HEK293 (cell line): ENCODE measurements around the gene HMGN2.

ENCODE experiments used
- CTCF ChIA-PET: fragments of 350-600 bp; formaldehyde crosslinking; extraction: SDS; loops from one replicate; lab custom pipeline; 2021; ENCODE audit warnings: antibody characterized with exemption; lab: Yijun Ruan, JAX
- POLR2A ChIA-PET: fragments of 300-600 bp; formaldehyde crosslinking; extraction: SDS; loops from one replicate; lab custom pipeline; 2020; ENCODE audit warnings: antibody characterized with exemption, inconsistent platforms; lab: Yijun Ruan, JAX
- H3K27ac ChIP-seq: fragments of 200-500 bp; sonication (Bioruptor generic); 2 replicates; pipeline ENCODE4 v1.5.1; 2014; ENCODE audit warnings: low read depth, low read length, control low read depth, inconsistent platforms; ENCODE audit errors: extremely low read depth
- H3K36me3 ChIP-seq, 2 experiments: fragments of 200-500 bp in 1 of 2; sonication (Bioruptor generic) in 1 of 2; 1 replicate in 1 of 2; 2 replicates in 1 of 2; pipeline ENCODE4 v1.5.1; 2014 to 2017; ENCODE audit warnings: inconsistent platforms in 2 of 2, low read length in 2 of 2; ENCODE audit not compliant: control insufficient read depth in 2 of 2, insufficient read depth in 1 of 2
- H3K4me1 ChIP-seq: fragments of 200-500 bp; sonication (Bioruptor generic); 2 replicates; pipeline ENCODE4 v1.5.1; 2014; ENCODE audit warnings: mild to moderate bottlenecking, low read length, inconsistent platforms; ENCODE audit not compliant: control insufficient read depth, insufficient read depth
- H3K4me3 ChIP-seq: 2 replicates; pipeline ENCODE4 v1.5.1; 2011; ENCODE audit warnings: low read depth, mild to moderate bottlenecking, control low read depth, low read length, moderate library complexity
- H3K9me3 ChIP-seq: fragments of 200-500 bp; sonication (Bioruptor generic); 2 replicates; pipeline ENCODE4 v1.5.1; 2014; ENCODE audit warnings: low read depth, low read length, inconsistent platforms; ENCODE audit not compliant: control insufficient read depth, insufficient read depth
- FEZF1 ChIP-seq: fragments of 450-650 bp; formaldehyde crosslinking; IDR thresholded peaks from 2 replicates; pipeline ENCODE4 v1.5.1; 2016; ENCODE audit warnings: missing biosample characterization, missing genetic modification characterization
- KLF16 ChIP-seq: fragments of 450-650 bp; formaldehyde crosslinking; IDR thresholded peaks from 2 replicates; pipeline ENCODE4 v1.5.1; 2017; ENCODE audit warnings: missing biosample characterization, missing genetic modification characterization
- ZBTB21 ChIP-seq: fragments of 450-650 bp; formaldehyde crosslinking; IDR thresholded peaks from 2 replicates; pipeline ENCODE4 v1.5.1; 2017; ENCODE audit warnings: missing biosample characterization, missing genetic modification characterization
- ZFHX2 ChIP-seq: fragments of 450-650 bp; formaldehyde crosslinking; conservative IDR thresholded peaks from 2 replicates; pipeline ENCODE4 v1.5.1; 2016; ENCODE audit warnings: missing biosample characterization, missing genetic modification characterization
- ZFP37 ChIP-seq: fragments of 450-650 bp; formaldehyde crosslinking; IDR thresholded peaks from 2 replicates; pipeline ENCODE4 v1.5.1; 2016; ENCODE audit warnings: missing biosample characterization, missing genetic modification characterization
- ZNF140 ChIP-seq: fragments of 450-650 bp; formaldehyde crosslinking; IDR thresholded peaks from 2 replicates; pipeline ENCODE4 v1.5.1; 2016; ENCODE audit warnings: missing biosample characterization, missing genetic modification characterization
- ZNF146 ChIP-seq: fragments of 450-650 bp; formaldehyde crosslinking; IDR thresholded peaks from 2 replicates; pipeline ENCODE4 v1.5.1; 2016; ENCODE audit warnings: missing biosample characterization, missing genetic modification characterization
- ZNF211 ChIP-seq: fragments of 450-650 bp; formaldehyde crosslinking; IDR thresholded peaks from 2 replicates; pipeline ENCODE4 v1.5.1; 2016; ENCODE audit warnings: low read depth, missing biosample characterization, missing genetic modification characterization
- ZNF223 ChIP-seq: fragments of 450-650 bp; formaldehyde crosslinking; IDR thresholded peaks from 2 replicates; pipeline ENCODE4 v1.5.1; 2016; ENCODE audit warnings: missing biosample characterization, missing genetic modification characterization
- ZNF23 ChIP-seq: fragments of 450-650 bp; formaldehyde crosslinking; IDR thresholded peaks from 2 replicates; pipeline ENCODE4 v1.5.1; 2016; ENCODE audit warnings: missing biosample characterization, missing genetic modification characterization, borderline replicate concordance
- ZNF266 ChIP-seq: fragments of 450-650 bp; formaldehyde crosslinking; IDR thresholded peaks from 2 replicates; pipeline ENCODE4 v1.5.1; 2016; ENCODE audit warnings: missing biosample characterization, missing genetic modification characterization, low read depth
- ZNF354C ChIP-seq: fragments of 450-650 bp; formaldehyde crosslinking; IDR thresholded peaks from 2 replicates; pipeline ENCODE4 v1.5.1; 2016; ENCODE audit warnings: missing biosample characterization, missing genetic modification characterization, low read depth, borderline replicate concordance
- ZNF530 ChIP-seq: fragments of 450-650 bp; formaldehyde crosslinking; IDR thresholded peaks from 2 replicates; pipeline ENCODE4 v1.5.1; 2016; ENCODE audit warnings: low read depth, missing biosample characterization, missing genetic modification characterization
- ZNF660 ChIP-seq: fragments of 450-650 bp; IDR thresholded peaks from 2 replicates; pipeline ENCODE4 v1.5.1; 2018; ENCODE audit warnings: missing biosample characterization, mild to moderate bottlenecking, missing genetic modification characterization
- ZNF791 ChIP-seq: fragments of 450-650 bp; formaldehyde crosslinking; IDR thresholded peaks from 2 replicates; pipeline ENCODE4 v1.5.1; 2016; ENCODE audit warnings: missing biosample characterization, missing genetic modification characterization
- ZNF837 ChIP-seq: fragments of 450-650 bp; formaldehyde crosslinking; IDR thresholded peaks from 2 replicates; pipeline ENCODE4 v1.5.1; 2016; ENCODE audit warnings: missing biosample characterization, missing genetic modification characterization
- TF ChIP-seq, protein P1 (sequence below): fragments of 450-650 bp; formaldehyde crosslinking; IDR thresholded peaks from 2 replicates; pipeline ENCODE4 v1.5.1; 2016; ENCODE audit warnings: missing biosample characterization, missing genetic modification characterization, low read depth
- TF ChIP-seq, protein P2 (sequence below): fragments of 450-650 bp; formaldehyde crosslinking; IDR thresholded peaks from 2 replicates; pipeline ENCODE4 v1.5.1; 2016; ENCODE audit warnings: missing biosample characterization, missing genetic modification characterization
- TF ChIP-seq, protein P3 (sequence below): fragments of 450-650 bp; formaldehyde crosslinking; conservative IDR thresholded peaks from 2 replicates; pipeline ENCODE4 v1.5.1; 2016; ENCODE audit warnings: low read depth, missing biosample characterization, missing genetic modification characterization
- TF ChIP-seq, protein P4 (sequence below): fragments of 450-650 bp; formaldehyde crosslinking; IDR thresholded peaks from 2 replicates; pipeline ENCODE4 v1.5.1; 2016; ENCODE audit warnings: missing biosample characterization, missing genetic modification characterization

Gene HMGN2

DNA sequence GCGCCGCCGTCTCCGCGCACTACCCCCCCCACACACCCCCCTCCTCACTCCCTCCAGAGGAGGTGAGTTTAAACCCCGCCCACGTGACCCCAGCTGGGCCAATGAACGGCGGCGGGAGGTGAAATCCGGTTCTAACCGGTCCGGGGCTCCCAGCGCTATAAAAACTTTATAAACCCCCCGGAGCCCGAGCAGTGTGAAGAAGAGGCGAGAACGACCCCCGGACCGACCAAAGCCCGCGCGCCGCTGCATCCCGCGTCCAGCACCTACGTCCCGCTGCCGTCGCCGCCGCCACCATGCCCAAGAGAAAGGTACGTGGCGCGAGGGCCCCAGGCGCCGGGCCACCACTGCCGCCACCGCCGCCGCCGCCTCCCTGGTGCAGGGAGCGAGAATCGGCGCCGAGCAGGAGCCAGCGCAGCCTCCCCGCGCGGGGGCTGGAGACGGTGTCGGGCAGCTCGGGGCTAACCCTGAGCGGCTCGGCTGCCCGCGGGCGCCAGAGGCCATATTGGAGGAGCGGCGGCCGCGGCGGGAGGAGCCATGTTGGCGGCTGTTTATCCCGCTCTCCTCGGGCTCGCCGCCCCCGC is at the start of gene HMGN2 (continued):
- TF ChIP-seq, protein P1, sequence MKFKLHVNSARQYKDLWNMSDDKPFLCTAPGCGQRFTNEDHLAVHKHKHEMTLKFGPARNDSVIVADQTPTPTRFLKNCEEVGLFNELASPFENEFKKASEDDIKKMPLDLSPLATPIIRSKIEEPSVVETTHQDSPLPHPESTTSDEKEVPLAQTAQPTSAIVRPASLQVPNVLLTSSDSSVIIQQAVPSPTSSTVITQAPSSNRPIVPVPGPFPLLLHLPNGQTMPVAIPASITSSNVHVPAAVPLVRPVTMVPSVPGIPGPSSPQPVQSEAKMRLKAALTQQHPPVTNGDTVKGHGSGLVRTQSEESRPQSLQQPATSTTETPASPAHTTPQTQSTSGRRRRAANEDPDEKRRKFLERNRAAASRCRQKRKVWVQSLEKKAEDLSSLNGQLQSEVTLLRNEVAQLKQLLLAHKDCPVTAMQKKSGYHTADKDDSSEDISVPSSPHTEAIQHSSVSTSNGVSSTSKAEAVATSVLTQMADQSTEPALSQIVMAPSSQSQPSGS (tag by site-specific recombination) = no peak
- no peak for TF ChIP-seq ZBTB21 (tag by site-specific recombination)
- TF ChIP-seq, protein P2, sequence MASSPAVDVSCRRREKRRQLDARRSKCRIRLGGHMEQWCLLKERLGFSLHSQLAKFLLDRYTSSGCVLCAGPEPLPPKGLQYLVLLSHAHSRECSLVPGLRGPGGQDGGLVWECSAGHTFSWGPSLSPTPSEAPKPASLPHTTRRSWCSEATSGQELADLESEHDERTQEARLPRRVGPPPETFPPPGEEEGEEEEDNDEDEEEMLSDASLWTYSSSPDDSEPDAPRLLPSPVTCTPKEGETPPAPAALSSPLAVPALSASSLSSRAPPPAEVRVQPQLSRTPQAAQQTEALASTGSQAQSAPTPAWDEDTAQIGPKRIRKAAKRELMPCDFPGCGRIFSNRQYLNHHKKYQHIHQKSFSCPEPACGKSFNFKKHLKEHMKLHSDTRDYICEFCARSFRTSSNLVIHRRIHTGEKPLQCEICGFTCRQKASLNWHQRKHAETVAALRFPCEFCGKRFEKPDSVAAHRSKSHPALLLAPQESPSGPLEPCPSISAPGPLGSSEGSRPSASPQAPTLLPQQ (tag by site-specific recombination) = 0 out of 2 replicates have a peak, but pooled peaks have one; percentile 10
- TF ChIP-seq ZNF140 (tag by site-specific recombination) = no peak
- TF ChIP-seq, protein P3, sequence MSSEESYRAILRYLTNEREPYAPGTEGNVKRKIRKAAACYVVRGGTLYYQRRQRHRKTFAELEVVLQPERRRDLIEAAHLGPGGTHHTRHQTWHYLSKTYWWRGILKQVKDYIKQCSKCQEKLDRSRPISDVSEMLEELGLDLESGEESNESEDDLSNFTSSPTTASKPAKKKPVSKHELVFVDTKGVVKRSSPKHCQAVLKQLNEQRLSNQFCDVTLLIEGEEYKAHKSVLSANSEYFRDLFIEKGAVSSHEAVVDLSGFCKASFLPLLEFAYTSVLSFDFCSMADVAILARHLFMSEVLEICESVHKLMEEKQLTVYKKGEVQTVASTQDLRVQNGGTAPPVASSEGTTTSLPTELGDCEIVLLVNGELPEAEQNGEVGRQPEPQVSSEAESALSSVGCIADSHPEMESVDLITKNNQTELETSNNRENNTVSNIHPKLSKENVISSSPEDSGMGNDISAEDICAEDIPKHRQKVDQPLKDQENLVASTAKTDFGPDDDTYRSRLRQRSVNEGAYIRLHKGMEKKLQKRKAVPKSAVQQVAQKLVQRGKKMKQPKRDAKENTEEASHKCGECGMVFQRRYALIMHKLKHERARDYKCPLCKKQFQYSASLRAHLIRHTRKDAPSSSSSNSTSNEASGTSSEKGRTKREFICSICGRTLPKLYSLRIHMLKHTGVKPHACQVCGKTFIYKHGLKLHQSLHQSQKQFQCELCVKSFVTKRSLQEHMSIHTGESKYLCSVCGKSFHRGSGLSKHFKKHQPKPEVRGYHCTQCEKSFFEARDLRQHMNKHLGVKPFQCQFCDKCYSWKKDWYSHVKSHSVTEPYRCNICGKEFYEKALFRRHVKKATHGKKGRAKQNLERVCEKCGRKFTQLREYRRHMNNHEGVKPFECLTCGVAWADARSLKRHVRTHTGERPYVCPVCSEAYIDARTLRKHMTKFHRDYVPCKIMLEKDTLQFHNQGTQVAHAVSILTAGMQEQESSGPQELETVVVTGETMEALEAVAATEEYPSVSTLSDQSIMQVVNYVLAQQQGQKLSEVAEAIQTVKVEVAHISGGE (tag by site-specific recombination) = no peak
- TF ChIP-seq ZFP37 (tag by site-specific recombination) = no peak

DNA sequence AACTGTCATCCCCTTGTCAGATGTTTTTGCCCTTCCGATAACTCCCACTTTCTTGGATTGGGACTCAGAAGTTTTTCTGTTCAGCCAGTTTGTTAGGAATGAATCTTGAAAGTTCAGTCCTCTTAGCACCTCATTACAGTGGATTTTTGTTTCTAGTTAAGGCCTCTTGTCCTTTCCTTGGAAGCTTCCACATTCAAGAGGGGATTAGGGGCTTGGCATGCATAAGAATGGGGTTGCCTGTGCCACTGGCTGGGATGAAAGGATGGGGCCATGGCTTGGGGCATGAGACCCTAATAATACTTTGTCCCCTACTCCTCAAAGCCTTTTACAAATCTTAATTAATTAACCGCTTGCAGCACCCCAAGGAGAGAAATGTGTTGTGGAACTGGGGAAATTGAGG is 42.5 kb upstream of the HMGN2 start:
- ChIA-PET CTCF (interaction anchor here (0.7 to 6.9 kb wide), 3 partner anchors 13 to 196 kb away, joined by 3 to 53 read pairs (median 3); partner anchors contain the start of gene CEP85), POLR2A (interaction anchor here (0.7 kb wide), 1 partner anchor 259 kb away, joined by 3 read pairs; no protein-coding TSS in a partner anchor)
- H3K36me3 ChIP-seq = peaks cover 5 to 10% of the 10 kb centered on the region in 2 experiments; a peak in 2 of 3 replicates
- no peaks in the 10 kb centered on the region for H3K9me3 ChIP-seq
- peaks cover 5% of the 10 kb centered on the region for H3K4me1 ChIP-seq
- H3K27ac ChIP-seq = no peak overlapping the region
- no peak for TF ChIP-seq ZFHX2 (tag by site-specific recombination)
- no peak for TF ChIP-seq ZNF223 (tag by site-specific recombination)
- TF ChIP-seq FEZF1 = no peak
- no peak for TF ChIP-seq ZNF791 (tag by site-specific recombination)
- no peak for TF ChIP-seq ZNF660 (tag by site-specific recombination)
- no peak for TF ChIP-seq ZNF211 (tag by site-specific recombination)
- no peak for TF ChIP-seq ZNF837 (tag by site-specific recombination)
- no peak for TF ChIP-seq KLF16 (tag by site-specific recombination)
- no peak for TF ChIP-seq ZNF530
- no peak for TF ChIP-seq ZNF266 (tag by site-specific recombination)
- TF ChIP-seq, protein P4, sequence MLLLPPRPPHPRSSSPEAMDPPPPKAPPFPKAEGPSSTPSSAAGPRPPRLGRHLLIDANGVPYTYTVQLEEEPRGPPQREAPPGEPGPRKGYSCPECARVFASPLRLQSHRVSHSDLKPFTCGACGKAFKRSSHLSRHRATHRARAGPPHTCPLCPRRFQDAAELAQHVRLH (tag by site-specific recombination) = no peak
- TF ChIP-seq ZNF354C (tag by site-specific recombination) = no peak
- TF ChIP-seq ZNF23 = no peak
- TF ChIP-seq ZBTB21 (tag by site-specific recombination) = no peak
- TF ChIP-seq ZNF146 (tag by site-specific recombination) = no peak
- H3K4me3 ChIP-seq = no peak overlapping the region
